ENCODE measurements around the gene RSKR. TPM values are rescaled to one million over a fixed set of nuclear protein-coding genes. Genes with fewer than 3 reads are reported as not detected.
"Not testable (repeated sequence)": the region's sequence is repeated elsewhere in the genome, so short reads cannot be mapped to it uniquely, and the experiment has no call there.

Gene RSKR
- total RNA-seq, 1 experiment from 2014 or later = 35.1 TPM

GRCh38 chr17:28576758-28577465, 37.1 kb downstream of the RSKR start, which contains the start of gene ALDOC:
ALDOC (minus strand) TSS chr17:28576895; CDS start chr17:28575532, 1,363 bp downstream.
- Mint-ChIP-seq H3K4me1 (ENCODE audit: low read depth, unreplicated experiment) (peaks cover 9% of the 10 kb centered on the region), H3K4me3 (ENCODE audit: low read depth, unreplicated experiment) (no peak within 1 kb of the TSS), H3K27me3 (ENCODE audit: unreplicated experiment) (no peaks in the 10 kb centered on the region), H3K9me3 (ENCODE audit: low read depth, unreplicated experiment) (no peaks in the 10 kb centered on the region), H3K27ac (ENCODE audit: unreplicated experiment) (no peak within 1 kb of the TSS), H3K36me3 (ENCODE audit: insufficient read depth, unreplicated experiment) (peaks cover 10% of the 10 kb centered on the region)
- DNase-seq = peak; percentile 30
- no TSS peak for BruUV-seq (replicated peaks)
- intact Hi-C loops (cut with micrococcal nuclease; ENCODE audit: unreplicated experiment) = no loop called here
- CTCF ChIA-PET = no interaction called here
- TF ChIP-seq CTCF (IDR thresholded peaks at IDR 0.05; ENCODE audit: unreplicated experiment) = no peak

DNA sequence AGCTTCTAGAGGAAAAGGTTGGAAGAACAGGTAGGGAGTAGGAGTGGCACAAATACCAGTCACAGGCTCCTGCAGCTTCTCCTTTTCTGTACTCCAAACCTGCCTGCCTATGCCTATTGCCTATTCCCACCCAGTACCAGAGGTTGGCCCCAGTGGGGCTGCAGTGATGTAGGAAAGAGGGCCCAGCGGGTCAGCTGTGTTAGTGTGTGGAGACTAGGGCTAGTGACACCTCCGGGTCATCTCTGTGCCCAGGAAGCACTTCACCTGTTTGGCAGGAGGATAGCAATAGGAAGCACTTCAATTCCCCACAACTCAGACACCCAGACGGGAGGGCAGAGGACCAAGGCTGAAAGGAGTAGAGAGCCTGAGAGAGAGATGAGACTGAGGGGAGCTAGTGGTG, 38.0 kb downstream of the RSKR start:
- intact Hi-C loops (cut with micrococcal nuclease; ENCODE audit: unreplicated experiment); H3K27me3 Mint-ChIP-seq (ENCODE audit: unreplicated experiment); H3K4me3 Mint-ChIP-seq (ENCODE audit: low read depth, unreplicated experiment); BruUV-seq (replicated peaks); DNase-seq; H3K9me3 Mint-ChIP-seq (ENCODE audit: low read depth, unreplicated experiment); CTCF ChIA-PET; H3K4me1 Mint-ChIP-seq (ENCODE audit: low read depth, unreplicated experiment); H3K27ac Mint-ChIP-seq (ENCODE audit: unreplicated experiment): not testable (repeated sequence)
- peaks cover 19% of the 10 kb centered on the region for H3K36me3 Mint-ChIP-seq (ENCODE audit: insufficient read depth, unreplicated experiment)

GRCh38 chr17:28575126-28575795, 38.7 kb downstream of the RSKR start:
- CTCF ChIA-PET = no interaction called here
- H3K27me3 Mint-ChIP-seq (ENCODE audit: unreplicated experiment) = no peaks in the 10 kb centered on the region

DNA sequence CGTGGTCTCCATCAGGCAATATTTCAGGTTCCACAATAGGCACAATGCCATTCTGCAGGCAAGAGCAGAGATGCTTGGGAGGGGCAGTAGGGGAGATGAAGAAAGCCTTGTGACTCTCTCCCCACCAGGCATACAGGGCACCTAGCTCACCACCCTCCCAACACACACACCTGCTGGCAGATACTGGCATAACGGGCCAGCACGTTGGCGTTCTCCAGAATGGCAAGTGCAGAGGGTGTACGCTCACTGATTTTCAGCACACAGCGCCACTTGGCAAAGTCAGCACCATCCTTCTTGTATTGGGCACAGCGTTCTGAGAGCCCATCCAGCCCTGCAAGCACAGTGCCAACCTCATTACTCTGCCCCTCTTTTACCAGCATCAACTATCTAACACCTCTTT, 39.5 kb downstream of the RSKR start:
- peak; percentile 27 for TF ChIP-seq CTCF (IDR thresholded peaks at IDR 0.05; ENCODE audit: unreplicated experiment)
- Mint-ChIP-seq H3K9me3 (ENCODE audit: low read depth, unreplicated experiment) (no peaks in the 10 kb centered on the region), H3K27ac (ENCODE audit: unreplicated experiment) (no peak overlapping the region), H3K36me3 (ENCODE audit: insufficient read depth, unreplicated experiment) (peaks cover 26% of the 10 kb centered on the region), H3K27me3 (ENCODE audit: unreplicated experiment) (no peaks in the 10 kb centered on the region), H3K4me1 (ENCODE audit: low read depth, unreplicated experiment) (peaks cover 18% of the 10 kb centered on the region), H3K4me3 (ENCODE audit: low read depth, unreplicated experiment) (no peak overlapping the region)
- BruUV-seq (replicated peaks) = no TSS peak
- intact Hi-C loops (cut with micrococcal nuclease; ENCODE audit: unreplicated experiment) = no loop called here
- CTCF ChIA-PET = no interaction called here
- DNase-seq = no peak

More at GRCh38 chr17:28575126-28575795, 38.7 kb downstream of the RSKR start:
- TF ChIP-seq CTCF (IDR thresholded peaks at IDR 0.05; ENCODE audit: unreplicated experiment) = no peak
- H3K36me3 Mint-ChIP-seq (ENCODE audit: insufficient read depth, unreplicated experiment) = peaks cover 21% of the 10 kb centered on the region
- intact Hi-C loops (cut with micrococcal nuclease; ENCODE audit: unreplicated experiment) = no loop called here
- no peak overlapping the region for H3K27ac Mint-ChIP-seq (ENCODE audit: unreplicated experiment)
- H3K9me3 Mint-ChIP-seq (ENCODE audit: low read depth, unreplicated experiment) = no peaks in the 10 kb centered on the region
- H3K4me3 Mint-ChIP-seq (ENCODE audit: low read depth, unreplicated experiment) = no peak overlapping the region
- H3K4me1 Mint-ChIP-seq (ENCODE audit: low read depth, unreplicated experiment) = peaks cover 11% of the 10 kb centered on the region
- DNase-seq = no peak
- no TSS peak for BruUV-seq (replicated peaks)
